Sigmoid colon (tissue), 4 donors: ENCODE results near the gene CRABP1.

ENCODE experiments used
- POLR2A ChIP-seq, 2 donors: fragments of 450-650 bp; IDR thresholded peaks; one replicate each; pipeline ENCODE4 v1.6.1; 2016; ENCODE audit warnings: antibody characterized with exemption in 2 of 2, mild to moderate bottlenecking in 2 of 2, moderate library complexity in 2 of 2
- POLR2AphosphoS5 ChIP-seq, 4 donors: sonication (generic); formaldehyde crosslinking; IDR thresholded peaks; one replicate each; pipeline ENCODE4 v1.6.1; 2017; ENCODE audit warnings: antibody characterized with exemption in 4 of 4
- TF ChIP-seq, protein P1 (sequence below), 4 experiments: fragments of 450-650 bp in 3 of 4; fragments of 200-600 bp in 1 of 4; IDR thresholded peaks; one replicate each; pipeline ENCODE4 v1.5.1; 2016 to 2019; ENCODE audit warnings: antibody characterized with exemption in 4 of 4, mild to moderate bottlenecking in 3 of 4, moderate library complexity in 2 of 4

DNA sequence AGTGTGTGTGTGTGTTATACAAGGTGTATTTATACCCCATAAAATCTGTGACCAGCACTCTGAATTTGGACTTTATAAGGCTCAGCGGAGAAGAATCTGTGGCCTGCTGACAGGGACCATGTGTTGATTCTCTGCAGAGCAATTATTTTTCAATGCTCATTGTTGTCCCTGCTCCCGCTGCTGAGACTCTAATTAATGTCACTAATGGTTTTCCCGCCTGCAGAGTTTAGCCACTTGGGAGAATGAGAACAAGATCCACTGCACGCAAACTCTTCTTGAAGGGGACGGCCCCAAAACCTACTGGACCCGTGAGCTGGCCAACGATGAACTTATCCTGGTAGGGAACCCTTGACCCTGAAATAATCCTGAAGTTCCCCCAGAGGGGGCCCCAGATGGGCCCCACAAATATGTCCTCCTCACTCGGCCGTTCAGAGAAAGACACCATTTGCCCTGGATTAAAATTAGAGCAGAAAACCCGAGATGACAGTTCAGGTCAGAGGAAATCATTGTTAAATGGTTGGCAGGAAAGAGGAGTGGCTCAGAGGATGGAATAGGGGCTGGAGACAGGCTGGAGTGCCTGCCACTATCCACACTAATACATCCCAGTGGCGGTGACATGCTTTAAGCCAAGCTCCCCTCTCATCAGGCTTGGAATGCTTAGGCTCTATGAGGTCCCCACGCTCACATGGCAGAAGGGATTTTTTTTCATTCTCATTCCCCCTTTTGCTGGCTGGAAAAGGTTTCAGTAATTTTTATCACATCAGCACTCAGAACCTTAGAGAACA lies 3.3 kb downstream of the CRABP1 start:
- TF ChIP-seq, protein P1, sequence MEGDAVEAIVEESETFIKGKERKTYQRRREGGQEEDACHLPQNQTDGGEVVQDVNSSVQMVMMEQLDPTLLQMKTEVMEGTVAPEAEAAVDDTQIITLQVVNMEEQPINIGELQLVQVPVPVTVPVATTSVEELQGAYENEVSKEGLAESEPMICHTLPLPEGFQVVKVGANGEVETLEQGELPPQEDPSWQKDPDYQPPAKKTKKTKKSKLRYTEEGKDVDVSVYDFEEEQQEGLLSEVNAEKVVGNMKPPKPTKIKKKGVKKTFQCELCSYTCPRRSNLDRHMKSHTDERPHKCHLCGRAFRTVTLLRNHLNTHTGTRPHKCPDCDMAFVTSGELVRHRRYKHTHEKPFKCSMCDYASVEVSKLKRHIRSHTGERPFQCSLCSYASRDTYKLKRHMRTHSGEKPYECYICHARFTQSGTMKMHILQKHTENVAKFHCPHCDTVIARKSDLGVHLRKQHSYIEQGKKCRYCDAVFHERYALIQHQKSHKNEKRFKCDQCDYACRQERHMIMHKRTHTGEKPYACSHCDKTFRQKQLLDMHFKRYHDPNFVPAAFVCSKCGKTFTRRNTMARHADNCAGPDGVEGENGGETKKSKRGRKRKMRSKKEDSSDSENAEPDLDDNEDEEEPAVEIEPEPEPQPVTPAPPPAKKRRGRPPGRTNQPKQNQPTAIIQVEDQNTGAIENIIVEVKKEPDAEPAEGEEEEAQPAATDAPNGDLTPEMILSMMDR (IDR thresholded peaks at IDR 0.05), result no peak
- TF ChIP-seq POLR2AphosphoS5 (IDR thresholded peaks at IDR 0.05) (no peak), POLR2A (IDR thresholded peaks at IDR 0.05) (no peak)
